HG03064 (cell line): Measurements from ENCODE around the gene UNC45A.
A peak's percentile ranks its signal among the peaks of the same experiment; 100 is the strongest.
"Not testable (repeated sequence)": the region's sequence is repeated elsewhere in the genome, so short reads cannot be mapped to it uniquely, and the experiment has no call there.

Source experiments
- ATAC-seq: cut with Tn5 transposase; IDR thresholded peaks from one replicate; pipeline ENCODE4 v1.9.1; 2021; ENCODE audit warnings: low read depth; ENCODE audit not compliant: unreplicated experiment

The UNC45A gene

GRCh38 chr15:90934949-90935751 lies at the start of gene UNC45A:
Gene UNC45A (plus strand): TSS chr15:90935285. CDS start chr15:90935325, 40 bp downstream.
- ATAC-seq = peak; percentile 49

DNA sequence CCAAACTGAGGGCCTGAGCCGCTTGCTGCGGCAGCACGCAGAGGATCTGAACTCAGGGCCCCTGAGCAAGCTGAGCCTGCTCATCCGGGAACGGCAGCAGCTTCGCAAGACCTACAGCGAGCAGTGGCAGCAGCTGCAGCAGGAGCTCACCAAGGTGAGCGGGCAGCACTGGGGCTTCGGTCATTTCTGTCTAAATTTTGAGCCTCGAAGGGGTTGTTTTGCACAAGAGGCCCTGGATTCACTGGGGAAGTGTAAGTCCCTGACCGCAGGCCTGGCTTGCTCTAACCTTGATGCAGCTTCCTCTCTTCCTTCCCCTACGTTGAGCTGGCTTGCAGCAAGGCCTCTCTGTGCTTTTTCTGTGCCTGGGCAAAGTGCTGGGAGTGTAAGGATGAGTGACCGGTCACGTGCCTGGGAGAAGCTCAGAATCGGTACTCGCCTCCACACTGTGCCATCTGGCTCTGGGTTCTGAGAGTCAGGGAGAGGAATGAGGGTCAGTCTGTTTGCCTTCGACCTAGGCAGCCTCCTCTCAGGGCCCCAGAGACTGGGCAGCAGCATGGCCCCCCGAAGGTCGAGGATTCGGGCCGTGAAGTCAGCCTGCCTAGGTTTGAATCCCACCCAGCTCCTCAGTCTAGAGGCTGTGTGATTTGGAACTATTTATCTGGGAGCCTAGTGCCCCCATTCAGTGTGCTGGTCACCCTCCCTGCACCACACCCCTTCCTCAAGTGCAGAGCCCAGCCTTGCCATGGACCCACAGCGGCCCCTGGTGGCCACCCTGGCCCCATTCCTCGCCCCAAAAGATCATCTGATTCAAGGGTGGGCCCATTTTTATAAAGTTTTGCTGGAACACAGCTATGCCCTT lies 49.4 kb upstream of the UNC45A start:
- ATAC-seq = no peak

DNA sequence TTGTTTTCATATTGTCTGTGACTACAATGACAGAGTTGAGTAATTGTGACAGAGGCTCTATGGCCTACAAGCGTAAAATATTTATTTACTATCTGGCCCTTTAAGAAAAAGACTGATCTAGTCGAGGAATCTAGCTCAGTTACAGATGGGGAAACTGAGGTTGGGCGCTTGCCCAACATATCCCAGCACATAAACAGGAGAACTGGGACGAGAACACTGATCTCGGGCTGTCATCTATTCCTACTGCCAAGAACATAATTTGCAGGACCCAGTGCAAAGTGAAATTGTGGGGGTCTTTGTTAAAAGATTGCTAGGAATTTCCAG lies 48.8 kb upstream of the UNC45A start:
- no peak for ATAC-seq

- no peak for ATAC-seq
These were observed 48.0 kb upstream of the UNC45A start for GRCh38 chr15:90887037-90887481.

- no peak for ATAC-seq
These were observed 45.8 kb upstream of the UNC45A start for GRCh38 chr15:90889313-90889730.

- ATAC-seq = no peak
These were observed 45.2 kb upstream of the UNC45A start for GRCh38 chr15:90889736-90890456.

GRCh38 chr15:90890839-90891238 lies 44.2 kb upstream of the UNC45A start:
- ATAC-seq = no peak

GRCh38 chr15:90891346-90891949 lies 43.6 kb upstream of the UNC45A start:
- no peak for ATAC-seq

DNA sequence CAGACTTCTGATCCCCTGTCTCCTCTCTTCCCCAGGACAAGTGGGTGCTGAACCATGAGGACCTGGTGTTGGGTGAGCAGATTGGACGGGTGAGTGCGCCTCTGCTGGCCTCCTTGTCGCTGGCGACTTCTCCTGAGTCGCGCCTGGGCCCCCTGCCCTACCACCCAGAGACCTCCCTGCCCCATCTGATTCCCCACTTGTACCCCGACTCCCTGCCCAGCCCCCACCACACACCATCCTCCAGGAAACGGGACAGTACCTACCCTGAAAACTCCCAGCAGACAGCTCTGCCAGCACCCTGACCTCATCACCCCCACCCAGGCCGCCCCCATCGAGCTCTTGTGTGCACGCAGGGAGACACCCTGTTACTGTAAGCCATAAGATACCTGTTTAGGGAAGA lies 43.1 kb upstream of the UNC45A start:
- ATAC-seq = no peak

DNA sequence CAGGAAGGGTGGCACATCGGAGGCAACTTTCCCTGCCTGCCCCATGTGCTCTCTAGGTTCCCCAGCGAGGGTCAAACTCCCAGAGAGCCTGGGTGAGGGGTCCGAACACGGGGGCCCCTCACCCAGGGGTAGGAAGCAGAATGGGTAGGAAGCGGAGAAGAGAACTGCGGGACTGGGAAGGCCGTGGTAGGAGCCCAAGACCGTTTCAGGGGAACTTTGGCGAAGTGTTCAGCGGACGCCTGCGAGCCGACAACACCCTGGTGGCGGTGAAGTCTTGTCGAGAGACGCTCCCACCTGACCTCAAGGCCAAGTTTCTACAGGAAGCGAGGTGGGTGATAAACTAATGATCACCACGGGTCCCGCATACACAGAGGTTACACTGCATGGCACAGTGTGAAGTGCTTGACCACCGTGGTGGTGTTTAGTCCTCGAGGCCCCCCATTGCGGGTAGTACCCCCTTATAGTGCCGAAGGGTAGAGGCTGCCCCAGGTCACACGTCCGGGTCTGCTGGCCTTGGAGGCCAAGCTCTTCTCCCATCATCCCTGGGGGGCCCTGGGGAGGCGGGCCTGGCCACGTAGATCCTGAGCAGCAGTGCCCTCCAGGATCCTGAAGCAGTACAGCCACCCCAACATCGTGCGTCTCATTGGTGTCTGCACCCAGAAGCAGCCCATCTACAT lies 42.4 kb upstream of the UNC45A start:
- ATAC-seq = no peak

- ATAC-seq = no peak
These were observed 41.7 kb upstream of the UNC45A start for GRCh38 chr15:90893175-90894090.

GRCh38 chr15:90895571-90896117 lies 39.4 kb upstream of the UNC45A start:
- ATAC-seq = no peak

GRCh38 chr15:90897131-90897655 lies 37.9 kb upstream of the UNC45A start:
- ATAC-seq = not testable (repeated sequence)

DNA sequence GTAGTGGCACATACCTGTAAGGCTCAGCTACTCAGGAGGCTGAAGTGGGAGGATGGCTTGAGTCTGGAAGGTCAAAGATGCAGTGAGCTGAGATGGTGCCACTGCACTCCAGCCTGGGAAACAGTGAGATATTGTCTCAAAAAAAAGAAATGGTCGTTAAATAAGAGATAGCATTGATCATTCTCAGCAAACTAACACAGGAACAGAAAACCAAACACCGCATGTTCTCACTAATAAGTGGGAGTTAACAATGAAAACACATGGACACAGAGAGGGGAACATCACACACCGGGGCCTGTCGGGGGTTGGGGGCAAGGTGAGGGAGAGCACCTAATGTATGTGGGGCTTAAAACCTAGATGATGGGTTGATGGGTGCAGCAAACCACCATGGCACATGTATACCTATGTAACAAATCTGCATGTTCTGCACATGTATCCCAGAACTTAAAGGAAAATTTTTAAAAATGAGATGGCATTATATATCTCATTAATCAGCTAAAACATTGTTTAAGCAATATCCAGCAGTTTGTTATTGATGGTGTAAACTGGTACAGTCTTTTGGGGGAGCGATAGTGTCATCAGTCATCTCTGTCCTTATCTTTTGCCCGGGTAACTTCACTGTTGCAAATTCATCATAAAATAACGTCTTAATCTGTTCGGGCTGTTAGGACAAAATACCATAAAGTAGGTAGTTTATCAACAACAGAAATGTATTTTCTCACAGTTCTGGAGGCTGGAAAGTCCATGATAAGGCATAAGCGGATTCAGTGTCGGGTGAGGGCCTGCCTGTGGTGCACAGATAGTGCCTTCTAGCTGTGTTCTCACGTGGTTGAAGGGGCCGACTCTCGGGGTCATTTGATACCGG lies 33.7 kb upstream of the UNC45A start:
- ATAC-seq = no peak

GRCh38 chr15:90902040-90902839 lies 32.8 kb upstream of the UNC45A start:
- peak; percentile 72 for ATAC-seq

DNA sequence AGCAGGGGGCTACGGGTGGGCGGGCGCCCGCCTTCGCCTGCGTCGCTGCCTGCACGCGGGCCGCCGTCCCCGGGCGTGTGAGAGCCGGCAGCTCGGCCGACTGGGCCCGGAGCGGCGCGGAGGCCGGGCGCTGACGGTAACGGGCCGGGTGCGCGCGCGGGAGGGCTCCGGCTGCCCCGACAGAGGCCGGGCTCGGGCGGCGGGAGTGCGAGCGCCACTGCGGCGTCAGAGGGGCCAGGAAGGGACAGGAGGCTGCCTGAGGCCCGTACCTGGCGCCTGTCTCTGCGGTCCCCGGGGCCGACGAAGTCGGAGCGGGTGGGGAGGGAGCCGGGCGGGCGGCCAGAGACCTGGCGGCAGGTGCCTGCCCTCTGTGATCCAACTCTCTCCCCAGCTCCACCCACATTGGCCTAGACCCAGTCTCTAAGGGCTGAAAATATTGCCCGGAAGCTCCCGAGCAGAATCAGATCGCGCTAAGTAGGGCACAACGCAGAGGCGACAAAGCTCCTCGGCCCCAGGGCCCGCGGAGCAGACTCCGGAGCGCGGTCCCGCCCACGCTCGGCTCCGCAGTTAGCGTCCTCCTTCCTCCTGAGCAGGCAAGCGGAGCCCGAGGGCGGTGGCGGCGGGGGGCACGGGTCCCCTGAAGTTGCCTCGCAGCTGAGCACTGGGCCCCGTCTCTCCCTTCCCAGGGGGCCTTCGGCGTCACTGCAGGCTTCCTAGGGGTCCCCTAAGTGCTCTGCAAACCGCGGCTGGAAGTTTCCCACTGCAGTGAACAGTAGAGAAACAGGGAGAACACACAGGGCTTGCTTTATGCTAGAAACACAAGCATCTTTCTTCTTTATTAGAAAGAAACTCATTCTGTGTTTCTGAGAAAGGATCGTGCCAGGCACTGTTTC lies 32.0 kb upstream of the UNC45A start, which contains the start of gene MAN2A2:
TSS of gene MAN2A2 (plus strand) at position 463 of the 893 bp plus-strand sequence. CDS start 906 bp downstream, outside the sequence.
- ATAC-seq = peak; percentile 52
